Stimulated activated naive CD4-positive, alpha-beta T cell treated with Interleukin-2 at 50 U/mL for 16 hours (primary cell): ENCODE measurements around the gene KANSL1.
"Not testable (repeated sequence)": the region's sequence is repeated elsewhere in the genome, so short reads cannot be mapped to it uniquely, and the experiment has no call there.

Experiments
- DNase-seq: peaks from one replicate; lab custom pipeline; 2025; lab: John Stamatoyannopoulos, UW

Gene KANSL1

DNA sequence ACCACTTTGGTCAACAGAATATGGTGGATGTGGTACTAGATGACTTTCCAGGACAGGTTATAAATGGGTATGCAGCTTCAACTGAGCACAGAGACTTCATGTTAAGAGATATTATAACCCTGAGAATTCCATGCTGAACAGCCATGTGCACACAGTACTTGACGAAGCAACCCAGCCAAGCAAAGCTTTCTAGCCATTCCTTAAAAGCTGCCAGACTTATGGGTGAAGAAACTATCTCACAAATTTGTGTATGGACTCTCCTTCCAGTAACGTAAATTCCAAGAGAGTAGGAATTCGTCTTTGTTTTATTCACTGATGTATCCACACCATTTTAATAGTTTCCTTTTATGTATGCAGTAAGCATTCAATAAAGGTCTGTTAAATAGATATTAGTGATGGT is 76.1 kb downstream of the KANSL1 start:
- DNase-seq: no peak

GRCh38 chr17:46115699-46116098 is 77.5 kb downstream of the KANSL1 start:
- no peak for DNase-seq

DNA sequence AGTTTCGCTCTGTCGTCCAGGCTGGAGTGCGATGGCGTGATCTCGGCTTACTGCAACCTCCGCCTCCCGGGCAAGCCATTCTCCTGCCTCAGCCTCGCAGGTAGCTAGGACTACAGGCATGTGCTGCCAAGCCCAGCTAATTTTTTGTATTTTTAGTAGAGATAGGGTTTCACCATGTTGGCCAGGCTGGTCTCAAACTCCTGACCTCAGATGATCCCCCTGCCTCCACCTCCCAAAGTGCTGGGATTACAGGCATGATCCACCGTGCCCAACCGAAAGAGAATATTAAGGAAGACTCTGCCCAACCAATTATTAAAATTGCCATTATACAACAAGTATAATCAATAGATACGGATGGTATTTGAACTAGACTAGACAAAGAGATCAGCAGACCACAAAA is 82.0 kb downstream of the KANSL1 start:
- not testable (repeated sequence) for DNase-seq

GRCh38 chr17:46110219-46110618 is 83.0 kb downstream of the KANSL1 start:
- DNase-seq: no peak

GRCh38 chr17:46109603-46110189 is 83.5 kb downstream of the KANSL1 start:
- DNase-seq: no peak

DNA sequence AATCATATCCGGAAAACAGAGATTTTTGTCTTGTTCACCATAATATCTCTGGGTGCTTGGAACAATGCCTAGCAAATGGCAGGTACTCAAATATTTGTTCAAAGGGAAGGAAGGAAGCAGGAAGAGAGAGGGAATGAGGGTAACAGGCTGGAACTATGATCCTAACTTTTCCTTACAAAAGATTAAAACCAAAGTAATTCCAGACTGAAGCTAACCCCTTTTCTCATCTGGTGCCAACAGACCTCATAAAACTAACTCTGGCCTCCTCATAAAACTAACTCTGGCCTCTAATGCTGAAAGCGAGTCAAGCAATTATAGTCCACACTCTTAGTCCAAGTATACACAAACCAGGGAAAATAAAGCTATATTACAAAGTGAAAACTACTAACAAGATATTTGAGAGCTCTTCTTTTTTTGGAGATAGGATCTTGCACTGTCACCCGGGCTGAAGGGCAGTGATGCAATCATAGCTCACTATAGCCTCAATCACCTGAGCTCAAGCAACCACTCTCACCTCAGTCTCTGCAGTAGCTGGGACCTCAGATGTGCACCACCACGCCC is 84.6 kb downstream of the KANSL1 start:
- DNase-seq: no peak

DNA sequence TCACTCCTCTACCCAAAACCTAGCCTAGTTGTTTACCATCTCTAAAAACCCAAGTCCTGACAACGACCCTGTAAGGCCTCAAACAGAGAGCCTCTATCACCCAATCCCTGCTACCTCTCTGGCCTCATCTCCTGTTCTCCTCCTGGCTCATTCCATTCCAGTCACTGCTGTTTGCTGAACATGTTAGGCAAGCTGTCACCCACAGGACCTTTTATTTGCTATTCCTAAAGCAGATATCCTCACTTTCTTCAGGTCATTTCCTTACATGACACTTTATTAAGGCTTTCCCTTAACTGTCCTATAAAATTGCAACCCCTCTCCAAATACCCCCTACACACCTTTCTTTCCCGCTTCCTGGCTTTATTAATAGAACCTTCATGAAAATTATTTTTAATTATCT is 85.1 kb downstream of the KANSL1 start:
- no peak for DNase-seq

DNA sequence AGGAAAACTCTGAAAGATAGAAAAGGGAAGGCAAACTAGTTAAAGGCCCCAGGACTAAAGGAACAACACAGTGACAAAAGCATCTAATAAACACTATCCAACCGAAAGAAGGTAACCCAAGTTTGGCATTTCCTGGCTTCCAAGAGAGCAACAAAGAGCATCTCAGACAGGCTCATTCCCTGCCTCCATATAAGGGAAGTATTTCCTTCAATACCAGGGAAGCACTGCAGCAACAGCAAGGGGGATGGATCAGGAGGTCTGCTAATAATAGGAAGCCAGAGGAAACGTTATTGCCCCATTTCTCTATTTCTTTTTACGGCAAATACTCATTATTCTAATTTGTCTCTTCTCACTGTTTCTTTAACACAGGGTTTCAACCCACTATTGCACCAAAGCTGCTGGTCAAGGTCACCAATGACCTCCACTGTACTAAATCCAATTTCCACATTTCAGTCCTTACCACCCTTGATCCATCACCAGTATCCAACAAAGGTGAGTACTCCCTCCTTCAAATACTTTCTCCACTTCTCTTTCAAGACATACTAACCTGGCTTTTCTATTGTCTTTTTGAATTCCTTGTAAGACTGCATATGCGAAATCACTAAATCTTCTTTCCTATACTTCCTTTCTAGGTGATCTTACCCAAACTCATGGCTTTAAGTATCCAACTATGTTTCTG is 86.1 kb downstream of the KANSL1 start:
- DNase-seq: no peak

DNA sequence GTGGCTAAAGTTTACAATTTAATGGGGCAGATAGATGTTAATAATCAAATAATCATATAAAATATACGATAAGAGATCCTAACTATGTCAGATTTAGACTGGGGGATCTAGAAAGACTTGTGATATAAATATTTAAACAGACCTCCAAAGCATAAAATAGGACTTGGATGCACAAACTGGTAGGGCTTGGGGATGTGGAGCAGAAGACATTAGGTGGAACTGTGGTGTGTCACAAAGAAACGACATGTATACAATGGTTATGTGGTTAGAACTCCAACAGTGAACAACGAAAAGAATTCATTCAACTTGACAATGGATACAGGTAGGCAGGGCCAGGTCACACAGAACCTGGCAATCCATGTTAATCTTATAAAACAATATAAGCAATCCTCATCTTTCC is 90.4 kb downstream of the KANSL1 start:
- DNase-seq: not testable (repeated sequence)

DNA sequence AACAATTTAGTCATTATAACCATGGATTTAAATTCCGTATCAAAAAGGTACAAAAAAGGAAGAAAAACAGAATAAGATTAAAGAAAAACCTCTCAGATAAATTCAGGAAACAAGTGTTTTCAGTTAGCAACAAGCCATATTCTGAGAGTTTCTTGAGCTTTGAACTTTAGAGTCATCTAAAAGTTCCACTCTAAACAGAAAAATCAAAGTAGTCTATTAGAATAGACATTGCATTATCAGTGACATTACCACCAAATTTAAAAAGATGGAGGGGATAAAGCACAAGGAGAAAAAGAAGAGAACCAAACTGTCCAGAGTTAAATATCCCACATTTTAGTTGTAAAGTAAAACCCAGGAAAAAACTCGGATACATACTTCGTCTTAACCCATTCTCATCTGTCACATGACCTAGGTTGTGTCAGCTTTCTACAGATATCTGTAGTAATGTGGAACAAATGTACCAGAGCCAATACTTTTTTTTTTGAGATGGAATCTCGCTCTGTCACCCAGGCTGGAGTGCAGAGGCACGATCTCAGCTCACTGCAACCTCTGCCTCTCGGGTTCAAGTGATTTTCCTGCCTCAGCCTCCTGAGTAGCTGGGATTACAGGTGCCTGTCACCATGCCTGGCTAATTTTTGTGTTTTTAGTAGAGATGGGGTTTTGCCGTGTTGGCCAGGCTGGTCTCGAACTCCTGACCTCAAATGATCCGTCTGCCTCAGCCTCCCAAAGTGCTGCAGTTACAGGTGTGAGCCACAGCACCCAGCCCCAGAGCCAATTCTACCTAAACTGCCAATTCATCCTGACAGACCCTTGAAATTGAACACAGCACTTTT is 91.2 kb downstream of the KANSL1 start:
- DNase-seq: not testable (repeated sequence)

- DNase-seq: no peak
These were observed 92.6 kb downstream of the KANSL1 start for GRCh38 chr17:46100590-46100989.

DNA sequence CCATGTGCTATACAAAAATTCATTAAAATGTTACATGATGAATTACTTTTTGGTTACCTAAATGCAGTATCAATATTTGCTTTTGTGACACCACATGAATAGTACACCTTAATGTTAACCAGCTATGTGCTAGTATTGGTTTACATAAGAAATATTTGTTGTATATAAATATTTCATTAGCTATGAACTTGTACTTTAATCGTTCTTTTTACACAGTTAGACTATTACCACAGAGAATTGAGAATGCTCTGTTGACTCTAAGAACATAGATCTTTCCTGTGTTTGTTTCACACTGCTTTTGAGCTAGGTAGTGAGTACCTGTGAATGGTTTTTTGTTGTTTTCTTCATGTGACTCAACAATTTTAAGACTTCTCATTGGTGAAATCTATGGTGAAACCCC is 93.4 kb downstream of the KANSL1 start:
- DNase-seq: no peak

DNA sequence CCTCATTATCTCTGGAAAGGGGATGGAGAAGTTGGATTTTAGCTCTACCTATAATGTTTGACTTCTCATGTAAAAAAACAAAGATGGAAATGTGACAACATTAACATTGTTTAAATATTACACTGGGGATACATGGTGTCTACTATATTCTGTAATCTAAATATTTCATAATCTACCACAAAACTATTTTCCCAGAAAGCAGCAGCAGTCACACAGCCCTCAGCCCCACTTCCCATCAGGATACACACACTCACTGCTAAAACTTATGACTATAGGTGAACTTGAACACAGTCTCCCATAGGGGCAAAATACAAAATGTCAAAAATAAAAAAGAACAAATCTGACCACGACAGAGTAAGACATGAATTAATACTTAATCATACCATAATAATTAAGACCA is 95.7 kb downstream of the KANSL1 start:
- no peak for DNase-seq

DNA sequence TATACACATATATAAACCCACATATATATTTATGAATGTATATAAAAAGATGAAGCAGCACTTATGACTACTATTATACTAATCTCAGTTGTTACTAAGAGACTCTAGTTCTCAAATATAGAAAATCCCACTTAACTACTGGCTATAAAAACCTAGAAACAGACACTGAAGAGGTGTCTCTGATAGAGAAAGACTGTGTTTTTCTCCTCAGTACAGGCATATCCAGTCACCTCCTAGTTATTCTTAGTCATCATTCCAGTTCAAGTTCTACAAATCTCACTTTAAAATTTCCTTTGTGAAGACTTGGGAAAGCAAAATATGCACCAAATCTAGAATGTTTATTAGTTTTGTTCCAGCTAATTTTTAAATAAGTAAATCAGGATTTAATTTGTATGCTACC is 100.2 kb downstream of the KANSL1 start:
- DNase-seq: no peak

- DNase-seq: no peak
These were observed 102.4 kb downstream of the KANSL1 start for GRCh38 chr17:46090871-46091270.

DNA sequence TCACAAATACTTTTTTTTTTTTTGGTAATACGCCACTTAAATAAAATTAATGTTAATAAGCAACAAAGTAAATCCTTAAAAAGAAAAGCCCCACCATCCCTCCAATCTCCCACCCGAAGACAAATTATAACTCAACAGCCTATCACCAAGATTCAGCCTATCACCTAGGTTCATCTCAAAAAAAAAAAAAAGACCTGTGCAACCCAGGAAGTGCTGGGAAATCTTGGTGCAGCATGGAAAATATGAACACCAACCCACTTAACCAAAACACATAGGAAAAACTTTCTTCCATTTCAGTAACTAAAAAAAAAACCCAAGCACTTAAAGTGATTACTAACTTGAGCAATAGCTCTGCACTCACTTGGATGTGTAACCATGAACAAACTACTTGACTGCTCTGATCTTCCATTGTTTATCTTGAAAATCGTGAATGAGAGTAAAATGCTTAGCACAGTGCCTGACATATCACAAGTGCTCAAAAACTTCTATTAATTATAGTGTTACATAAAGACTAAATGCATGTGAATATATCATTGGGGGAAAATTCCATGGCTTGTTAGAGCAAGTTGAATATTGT is 103.8 kb downstream of the KANSL1 start:
- DNase-seq: no peak

GRCh38 chr17:46088595-46088994 is 104.6 kb downstream of the KANSL1 start:
- DNase-seq: no peak

DNA sequence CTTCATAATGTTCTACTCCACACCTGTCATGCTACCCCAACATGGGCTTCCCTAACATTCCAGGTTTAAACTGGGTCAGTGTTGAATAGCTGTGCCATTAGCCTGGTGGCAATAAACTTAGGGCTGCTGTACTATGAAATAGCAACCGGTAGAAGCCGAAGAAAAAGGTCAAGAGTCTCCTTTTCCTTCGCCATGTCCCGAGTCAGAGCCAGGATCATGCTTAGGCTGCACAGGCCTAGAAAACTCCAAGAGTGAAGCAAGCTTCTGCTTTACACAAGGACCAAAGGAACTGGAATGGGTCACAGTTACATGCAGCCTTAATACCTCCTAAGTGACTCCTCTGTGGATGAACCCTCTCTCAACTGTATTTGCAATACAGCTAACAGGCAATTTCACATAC is 105.4 kb downstream of the KANSL1 start:
- not testable (repeated sequence) for DNase-seq

DNA sequence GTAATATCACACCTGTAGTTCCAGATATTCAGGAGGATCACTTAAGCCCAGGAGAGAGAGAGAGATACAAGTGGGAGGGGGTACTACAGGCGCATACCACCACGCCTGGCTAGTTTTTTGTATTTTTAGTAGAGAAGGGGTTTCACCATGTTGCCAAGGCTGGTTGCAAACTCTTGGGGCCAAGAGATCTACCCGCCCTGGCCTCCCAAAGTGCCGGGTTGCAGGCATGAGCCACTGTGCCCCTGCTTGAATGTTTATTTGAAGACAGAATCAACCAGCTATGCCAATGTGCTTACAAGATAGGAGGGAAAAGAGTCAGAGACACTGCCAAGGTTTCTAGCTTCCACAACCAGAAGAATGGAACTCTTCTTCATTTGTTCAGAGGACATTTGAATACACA is 106.4 kb downstream of the KANSL1 start:
- DNase-seq: no peak

GRCh38 chr17:46085522-46085921 is 107.7 kb downstream of the KANSL1 start:
- no peak for DNase-seq

DNA sequence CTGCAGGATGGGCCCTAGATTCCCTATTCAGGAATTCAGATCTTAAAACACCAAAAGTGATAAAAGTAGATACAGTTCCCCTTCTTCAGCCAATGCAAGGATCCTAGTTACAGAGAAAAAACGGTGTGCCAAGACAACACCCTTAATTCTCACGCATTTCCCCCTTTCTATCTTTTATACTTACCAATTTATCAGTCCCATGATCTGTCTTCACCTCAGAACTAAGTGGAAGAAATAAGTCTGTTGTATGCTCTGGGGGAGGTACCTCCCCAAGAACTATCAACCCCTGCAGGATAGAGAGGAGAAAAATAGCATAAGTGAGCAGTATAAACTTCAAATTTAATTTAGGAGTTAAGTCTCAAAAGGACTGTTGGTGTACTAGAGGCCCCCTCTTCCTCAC is 111.0 kb downstream of the KANSL1 start:
- no peak for DNase-seq

GRCh38 chr17:46081018-46081320 is 112.3 kb downstream of the KANSL1 start:
- no peak for DNase-seq
